Coronary artery (tissue), 2 donors: ENCODE results near the gene HUNK.

ENCODE experiments used
- DNase-seq: peaks from one replicate; pipeline ENCODE4 v3.0.0-alpha.2; 2017; ENCODE audit warnings: low spot score
- H3K27ac ChIP-seq, 2 donors: fragments of 200-600 bp; sonication (generic); one replicate each; pipeline ENCODE4 v1.5.1; 2016 to 2019
- H3K4me3 ChIP-seq: fragments of 200-600 bp; sonication (generic); 2 replicates; pipeline ENCODE4 v1.5.1; 2016; ENCODE audit warnings: mild to moderate bottlenecking, moderate library complexity
- CTCF ChIP-seq: fragments of 200-600 bp; sonication (generic); IDR thresholded peaks from one replicate; pipeline ENCODE4 v1.5.1; 2019; ENCODE audit warnings: antibody characterized with exemption

HUNK gene

DNA sequence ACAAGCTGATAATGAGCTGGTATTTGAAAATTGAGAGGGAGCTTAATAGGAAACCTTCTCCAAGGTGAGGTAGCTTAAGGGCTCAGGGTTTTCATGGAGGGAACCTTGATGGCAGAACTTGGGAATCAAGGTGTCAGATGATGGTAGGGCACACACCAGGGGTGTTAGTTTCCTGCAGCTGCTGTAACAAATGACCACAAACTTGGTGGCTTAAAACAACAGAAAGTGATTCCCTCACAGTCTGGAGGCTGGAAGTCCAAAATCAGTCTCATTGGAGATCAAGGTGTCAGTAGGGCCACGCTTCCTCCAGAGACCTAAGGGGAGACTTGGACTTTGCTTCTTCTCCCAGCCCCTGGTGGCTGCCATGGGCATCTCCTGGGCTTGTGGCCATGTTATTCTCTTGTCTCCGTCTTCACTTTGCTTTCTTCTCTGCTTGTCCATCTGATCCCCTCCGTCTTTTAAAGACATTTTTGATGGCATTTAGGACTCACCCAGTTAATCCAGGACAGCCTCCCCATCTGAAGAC, 45.5 kb downstream of the HUNK start:
- H3K27ac ChIP-seq = no peak overlapping the region
- TF ChIP-seq CTCF = no peak
- DNase-seq = no peak

DNA sequence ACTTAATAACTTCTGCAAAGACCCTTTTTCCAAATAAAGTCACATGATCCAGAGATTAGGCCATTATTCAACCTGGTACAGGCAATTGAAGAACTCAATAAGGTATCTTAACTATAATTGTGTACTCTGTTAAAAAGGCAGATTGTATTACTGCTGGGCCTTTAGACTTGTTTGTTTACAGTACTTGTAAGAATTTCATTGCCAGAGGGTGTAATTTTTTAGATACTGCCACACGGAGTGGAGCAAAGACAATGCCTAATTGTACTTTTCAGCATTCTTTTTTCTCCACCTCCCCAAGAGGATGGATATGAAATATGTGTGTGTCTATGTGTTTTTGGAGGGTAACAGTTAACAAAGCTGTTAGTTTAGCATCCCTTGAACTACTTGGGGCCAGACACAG, 47.5 kb downstream of the HUNK start:
- Histone ChIP-seq H3K27ac (no peak overlapping the region), H3K4me3 (no peak overlapping the region)
- no peak for DNase-seq
- no peak for TF ChIP-seq CTCF

More for the DNA sequence above, 45.5 kb downstream of the HUNK start:
- no peak overlapping the region for H3K4me3 ChIP-seq

- no peak overlapping the region for H3K27ac ChIP-seq
- H3K4me3 ChIP-seq = no peak overlapping the region
- DNase-seq = no peak
- no peak for TF ChIP-seq CTCF
These were observed 48.3 kb downstream of the HUNK start for GRCh38 chr21:31921079-31921478.

GRCh38 chr21:31922881-31923280, 50.1 kb downstream of the HUNK start:
- DNase-seq = no peak
- H3K4me3 ChIP-seq = no peak overlapping the region
- TF ChIP-seq CTCF = no peak
- no peak overlapping the region for H3K27ac ChIP-seq

GRCh38 chr21:31923756-31924155, 50.9 kb downstream of the HUNK start:
- DNase-seq = no peak
- no peak overlapping the region for H3K27ac ChIP-seq
- H3K4me3 ChIP-seq = no peak overlapping the region
- TF ChIP-seq CTCF = no peak

GRCh38 chr21:31924548-31924947, 51.7 kb downstream of the HUNK start:
- no peak for TF ChIP-seq CTCF
- DNase-seq = no peak
- Histone ChIP-seq H3K4me3 (no peak overlapping the region), H3K27ac (no peak overlapping the region)

- no peak for DNase-seq
- H3K27ac ChIP-seq = no peak overlapping the region
- H3K4me3 ChIP-seq = no peak overlapping the region
- no peak for TF ChIP-seq CTCF
These were observed 53.7 kb downstream of the HUNK start for GRCh38 chr21:31926498-31926897.
